DMS153 treated with DMSO at 0.1 percent for 48 hours (cell line): Measurements from ENCODE around the gene ABHD18.
"Not testable (repeated sequence)": the region's sequence is repeated elsewhere in the genome, so short reads cannot be mapped to it uniquely, and the experiment has no call there.

Experiments
- DNase-seq: peaks from one replicate; lab custom pipeline; 2025; ENCODE audit not compliant: unreplicated experiment; lab: John Stamatoyannopoulos, UW

Gene ABHD18

DNA sequence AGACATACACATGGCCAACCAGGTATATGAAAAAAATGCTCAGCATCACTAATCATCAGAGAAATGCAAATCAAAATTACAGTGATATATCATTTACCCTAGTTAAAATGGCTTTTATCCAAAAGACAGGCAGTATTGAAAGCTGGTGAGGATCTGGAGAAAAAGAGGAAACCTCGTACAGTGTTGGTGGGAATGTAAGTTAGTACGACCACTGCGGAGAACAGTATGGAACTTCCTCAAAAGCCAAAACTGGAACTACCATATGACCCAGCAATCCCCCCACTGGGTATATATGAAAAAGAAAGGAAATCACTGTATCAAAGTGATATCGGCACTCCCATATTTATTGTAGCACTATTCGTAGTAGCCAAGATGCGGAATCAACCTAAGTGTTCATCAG is 23.4 kb downstream of the ABHD18 start:
- DNase-seq, result no peak

DNA sequence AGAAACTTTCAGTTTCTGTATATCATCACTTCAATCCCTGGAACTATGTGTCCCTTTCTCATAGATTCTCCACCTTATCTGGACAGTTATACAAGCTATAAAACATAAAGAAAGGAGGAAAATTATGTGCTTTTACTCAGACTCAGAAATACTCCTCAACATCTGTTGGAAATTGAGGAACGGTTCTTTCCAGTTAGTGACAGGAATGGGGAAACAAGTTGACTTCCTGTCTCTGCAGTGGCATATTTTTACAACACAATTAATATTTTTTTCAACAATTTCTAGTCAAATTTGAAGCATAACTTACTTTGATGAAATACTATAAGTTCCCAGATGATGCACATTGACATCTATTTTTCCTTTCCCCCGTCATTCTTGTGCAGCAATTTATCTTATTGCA is 27.9 kb downstream of the ABHD18 start:
- no peak for DNase-seq

DNA sequence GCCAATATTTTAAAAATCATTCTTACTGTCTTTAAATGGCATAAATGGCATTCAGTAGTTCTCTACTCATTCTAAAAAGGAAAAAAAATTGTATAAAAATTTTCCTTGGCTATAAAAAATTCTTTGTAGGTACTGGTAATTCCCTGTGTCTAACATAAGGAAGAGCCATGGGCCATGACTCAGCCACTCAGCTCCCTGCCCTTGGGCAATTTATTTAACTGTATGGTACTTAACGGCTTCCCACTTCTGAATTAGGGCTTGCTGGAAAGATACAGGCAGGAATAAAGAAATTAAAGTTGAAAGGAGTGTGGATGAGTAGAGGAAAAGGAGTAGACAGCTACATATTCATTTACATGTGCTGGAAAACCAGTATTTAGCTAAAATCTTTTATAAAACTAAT is 30.6 kb downstream of the ABHD18 start:
- no peak for DNase-seq

DNA sequence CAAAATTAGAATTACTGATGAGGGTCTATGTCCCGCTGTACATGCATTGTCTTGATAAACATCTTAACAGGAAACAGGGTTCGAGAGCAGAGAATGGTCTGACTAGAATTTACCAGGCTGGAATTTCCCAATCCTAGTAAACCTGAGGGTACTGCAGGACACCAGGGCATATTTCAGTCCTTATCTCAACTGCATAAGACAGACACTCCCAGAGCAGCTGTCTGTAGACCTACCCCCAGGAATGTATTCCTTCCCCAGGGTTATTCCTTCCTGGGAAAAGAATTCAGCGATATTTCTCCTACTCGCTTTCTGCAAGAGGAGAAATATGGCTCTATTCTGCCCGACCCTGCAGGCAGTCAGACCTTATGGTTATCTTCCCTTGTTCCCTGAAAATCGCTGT is 31.3 kb downstream of the ABHD18 start:
- DNase-seq, result not testable (repeated sequence)

DNA sequence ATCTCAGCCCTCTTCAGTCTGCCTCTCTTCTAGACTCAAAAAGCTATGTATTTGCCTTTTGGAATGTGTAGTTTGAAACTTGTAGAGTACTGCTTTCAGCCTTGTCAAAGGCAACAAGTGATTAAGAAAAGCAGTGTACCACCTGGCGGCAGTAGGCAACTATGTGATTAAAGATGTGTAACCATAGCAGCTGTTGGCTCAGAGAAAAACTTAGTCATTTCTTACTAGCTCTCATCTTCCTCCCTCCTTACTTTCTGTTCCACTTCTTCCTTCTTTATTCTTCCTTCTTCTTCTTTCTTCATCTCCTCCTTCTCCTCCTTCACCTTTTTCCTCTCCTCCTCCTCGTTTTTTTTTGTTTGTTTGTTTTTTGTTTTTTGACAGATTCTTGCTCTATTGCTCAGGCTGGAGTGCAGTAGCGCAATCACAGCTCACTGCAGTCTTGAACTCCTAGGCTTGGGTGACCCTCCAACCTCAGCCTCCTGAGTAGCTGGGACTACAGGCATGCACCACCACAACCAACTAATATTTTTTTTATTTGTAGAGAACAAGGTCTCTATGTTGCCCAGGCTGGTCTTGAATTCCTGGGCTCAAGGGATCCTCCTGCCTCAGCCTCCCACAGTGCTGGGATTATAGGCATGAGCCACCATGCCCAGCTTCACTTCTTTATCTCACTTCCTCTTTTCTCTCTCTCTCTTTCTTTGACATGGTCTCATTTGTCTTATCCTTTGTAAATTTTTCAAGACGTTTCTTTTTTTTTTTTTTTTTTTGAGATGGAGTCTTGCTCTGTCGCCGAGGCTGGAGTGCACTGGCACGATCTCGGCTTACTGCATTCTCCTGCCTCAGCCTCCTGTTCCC is 32.6 kb downstream of the ABHD18 start:
- DNase-seq, result no peak

DNA sequence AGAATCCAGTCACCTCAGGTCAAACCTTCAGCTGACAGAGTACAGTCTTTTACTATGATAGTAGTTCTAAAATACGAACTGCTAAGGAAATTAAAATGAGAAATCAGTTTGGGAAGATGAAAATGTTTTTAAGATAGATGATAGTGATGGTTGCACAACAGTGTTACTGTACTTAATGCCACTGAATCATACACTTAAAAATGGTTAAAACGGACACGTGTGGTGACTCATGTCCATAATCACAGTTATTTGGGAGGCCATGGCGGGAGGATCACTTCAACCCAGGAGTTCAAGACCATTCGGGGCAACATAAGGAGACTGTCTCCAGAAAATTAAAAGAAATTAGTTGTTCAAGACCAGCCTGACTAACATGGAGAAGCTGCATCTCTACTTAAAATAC is 41.4 kb downstream of the ABHD18 start:
- DNase-seq, result no peak

DNA sequence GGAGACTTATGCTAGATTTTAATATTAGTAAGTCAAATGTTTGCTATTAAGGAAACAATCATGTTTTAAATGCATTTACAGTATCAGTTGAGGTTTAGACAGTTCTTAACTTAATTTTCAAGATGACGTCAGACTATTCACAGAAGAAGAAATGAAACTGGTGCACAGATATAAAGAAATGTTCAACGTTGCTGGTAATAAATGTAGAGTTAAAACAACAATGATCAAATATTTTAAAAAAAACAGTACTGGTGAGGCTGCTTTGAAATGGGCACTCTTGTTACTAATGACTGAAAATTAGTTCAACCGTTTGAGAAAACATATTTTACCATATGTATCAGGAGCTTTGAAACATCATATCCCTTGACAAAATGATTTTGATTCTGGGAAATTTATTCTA is 44.2 kb downstream of the ABHD18 start:
- DNase-seq, result no peak

DNA sequence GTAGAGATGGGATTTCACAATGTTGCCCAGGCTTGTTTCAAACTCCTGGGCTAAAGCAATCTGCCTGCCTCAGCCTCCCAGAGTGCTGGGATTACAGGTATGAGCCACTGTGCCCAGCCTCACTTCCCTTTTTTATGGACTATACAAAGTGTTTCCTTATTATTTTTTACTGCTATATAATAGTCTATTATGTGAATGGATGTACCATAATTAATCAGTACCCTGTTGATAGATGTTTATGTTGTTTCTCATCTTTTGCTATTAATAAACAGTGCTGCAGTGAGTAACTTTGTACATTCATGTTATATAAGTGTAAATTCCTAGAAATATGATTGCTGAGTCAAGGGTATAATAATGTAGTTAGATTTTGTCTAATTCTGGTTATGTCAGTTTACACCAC is 60.1 kb downstream of the ABHD18 start:
- DNase-seq, result no peak

DNA sequence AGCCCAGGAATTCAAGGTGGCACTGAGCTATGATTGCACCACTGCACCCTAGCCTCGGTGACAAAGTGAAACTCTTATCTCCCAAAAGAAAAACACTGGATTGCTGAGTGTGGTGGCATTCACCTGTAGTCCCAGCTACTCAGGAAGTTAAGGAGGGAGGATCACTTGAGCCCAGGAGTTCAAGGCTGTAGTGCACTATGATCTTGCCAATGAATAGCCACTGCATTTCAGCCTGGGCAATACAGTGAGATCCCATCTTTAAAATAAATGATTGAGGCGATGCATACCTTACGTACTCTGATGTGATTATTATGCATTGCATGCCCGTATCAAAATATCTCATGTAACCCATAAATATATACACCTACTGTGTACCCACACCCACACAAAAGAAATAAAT is 64.7 kb downstream of the ABHD18 start:
- DNase-seq, result no peak

DNA sequence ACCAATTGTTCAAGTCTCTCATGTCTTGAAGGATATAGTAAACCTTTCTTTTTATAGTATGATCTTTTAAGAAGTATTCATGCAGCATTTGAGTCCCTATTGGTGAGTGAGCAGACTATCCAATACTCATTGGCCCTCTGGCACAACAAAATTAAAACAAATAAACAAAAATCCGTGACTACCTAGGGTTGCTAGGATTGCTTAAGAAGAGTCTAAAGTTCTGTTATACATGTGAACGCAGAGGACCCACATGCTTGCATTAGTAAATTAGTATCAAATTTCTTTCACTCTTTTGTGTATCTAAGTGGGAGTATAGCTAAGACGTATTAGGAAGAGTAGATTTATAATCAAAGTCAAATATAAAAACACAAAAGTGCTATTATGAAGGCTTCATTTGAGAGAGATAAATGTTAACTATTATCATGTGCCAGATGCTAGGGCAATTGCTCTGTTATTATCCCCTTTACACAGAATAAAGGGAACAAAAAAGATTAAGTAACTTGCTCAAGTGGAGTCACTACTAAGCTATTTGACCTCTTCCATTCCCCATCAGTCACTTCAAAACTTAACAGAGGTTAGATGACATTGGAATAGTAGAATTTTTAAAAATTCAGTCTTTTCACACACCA is 66.7 kb downstream of the ABHD18 start:
- no peak for DNase-seq

DNA sequence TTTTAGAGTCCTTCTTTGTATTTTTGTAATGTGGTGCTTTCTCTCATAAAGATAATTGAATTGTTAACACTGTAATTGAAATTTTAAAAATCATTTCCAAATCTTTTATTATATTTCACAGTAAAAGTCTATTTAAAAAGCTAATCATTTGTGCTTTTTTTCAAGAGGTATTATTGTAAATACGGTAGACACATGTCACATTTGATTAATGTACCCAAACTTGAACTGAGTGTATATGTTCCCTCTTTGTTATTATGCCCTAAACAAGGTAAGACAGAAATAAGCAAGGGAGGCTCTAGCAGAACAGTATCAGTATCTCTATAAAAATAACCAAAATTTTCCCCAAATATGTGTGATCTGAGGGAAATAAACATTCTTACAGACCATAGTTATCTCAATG is 74.4 kb downstream of the ABHD18 start:
- DNase-seq, result no peak

DNA sequence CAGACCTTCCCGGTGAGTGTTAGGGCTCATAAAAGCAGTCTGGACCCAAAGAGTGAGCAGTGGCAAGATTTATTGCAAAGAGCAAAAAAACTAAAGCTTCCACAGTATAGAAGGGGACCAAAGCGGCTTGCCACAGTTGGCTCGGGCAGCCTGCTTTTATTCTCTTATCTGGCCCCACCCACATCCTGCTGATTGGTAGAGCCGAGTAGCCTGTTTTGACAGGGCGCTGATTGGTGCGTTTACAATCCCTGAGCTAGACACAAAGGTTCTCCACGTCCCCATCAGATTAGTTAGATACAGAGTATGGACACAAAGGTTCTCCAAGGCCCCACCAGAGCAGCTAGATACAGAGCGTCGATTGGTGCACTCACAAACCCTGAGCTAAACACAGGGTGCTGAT is 81.8 kb downstream of the ABHD18 start:
- DNase-seq, result not testable (repeated sequence)

DNA sequence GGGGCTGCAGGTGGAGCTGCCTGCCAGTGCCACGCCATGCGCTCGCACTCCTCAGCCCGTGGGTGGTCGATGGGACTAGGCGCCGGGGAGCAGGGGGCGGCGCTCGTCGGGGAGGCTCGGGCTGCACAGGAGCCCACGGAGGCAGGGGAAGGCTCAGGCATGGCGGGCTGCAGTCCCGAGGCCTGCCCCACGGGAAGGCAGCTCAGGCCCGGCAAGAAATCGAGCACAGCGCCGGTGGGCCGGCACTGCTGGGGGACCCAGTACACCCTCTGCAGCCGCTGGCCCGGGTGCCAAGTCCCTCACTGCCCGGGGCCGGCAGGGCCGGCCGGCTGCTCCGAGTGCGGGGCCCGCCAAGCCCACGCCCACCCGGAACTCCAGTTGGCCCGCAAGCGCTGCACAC is 82.3 kb downstream of the ABHD18 start:
- DNase-seq, result not testable (repeated sequence)

DNA sequence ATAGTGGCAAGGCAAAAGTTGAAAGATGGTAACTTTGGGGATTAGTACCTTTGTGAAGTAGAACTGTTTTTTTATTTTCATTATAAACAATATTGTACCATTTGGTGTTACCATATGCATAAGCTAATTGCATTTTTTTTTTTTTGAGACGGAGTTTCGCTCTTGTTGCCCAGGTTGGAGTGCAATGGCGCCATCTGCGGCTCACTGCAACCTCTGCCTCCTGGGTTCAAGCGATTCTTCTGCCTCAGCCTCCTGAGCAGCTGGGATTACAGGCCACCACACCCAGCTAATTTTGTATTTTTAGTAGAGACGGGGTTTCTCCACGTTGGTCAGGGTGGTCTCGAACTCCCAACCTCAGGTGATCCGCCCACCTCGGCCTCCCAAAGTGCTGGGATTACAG is 86.0 kb downstream of the ABHD18 start:
- DNase-seq, result not testable (repeated sequence)

DNA sequence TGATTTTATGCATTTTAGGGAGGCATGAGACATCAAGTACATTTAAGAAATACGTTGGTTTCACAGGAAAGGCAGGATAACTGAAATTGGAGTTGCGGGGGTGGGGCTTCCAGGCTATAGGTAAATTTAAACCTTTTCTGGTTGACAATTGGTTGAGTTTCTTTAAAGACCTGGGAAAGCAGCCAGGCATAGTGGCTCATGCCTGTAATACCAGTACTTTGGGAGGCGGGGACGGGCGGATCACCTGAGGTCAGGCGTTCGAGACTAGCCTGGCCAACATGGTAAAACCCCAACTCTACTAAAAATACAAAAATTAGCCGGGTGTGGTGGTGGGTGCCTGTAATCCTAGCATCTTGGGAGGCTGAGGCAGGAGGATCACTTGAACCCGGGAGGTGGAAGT is 89.7 kb downstream of the ABHD18 start:
- not testable (repeated sequence) for DNase-seq

DNA sequence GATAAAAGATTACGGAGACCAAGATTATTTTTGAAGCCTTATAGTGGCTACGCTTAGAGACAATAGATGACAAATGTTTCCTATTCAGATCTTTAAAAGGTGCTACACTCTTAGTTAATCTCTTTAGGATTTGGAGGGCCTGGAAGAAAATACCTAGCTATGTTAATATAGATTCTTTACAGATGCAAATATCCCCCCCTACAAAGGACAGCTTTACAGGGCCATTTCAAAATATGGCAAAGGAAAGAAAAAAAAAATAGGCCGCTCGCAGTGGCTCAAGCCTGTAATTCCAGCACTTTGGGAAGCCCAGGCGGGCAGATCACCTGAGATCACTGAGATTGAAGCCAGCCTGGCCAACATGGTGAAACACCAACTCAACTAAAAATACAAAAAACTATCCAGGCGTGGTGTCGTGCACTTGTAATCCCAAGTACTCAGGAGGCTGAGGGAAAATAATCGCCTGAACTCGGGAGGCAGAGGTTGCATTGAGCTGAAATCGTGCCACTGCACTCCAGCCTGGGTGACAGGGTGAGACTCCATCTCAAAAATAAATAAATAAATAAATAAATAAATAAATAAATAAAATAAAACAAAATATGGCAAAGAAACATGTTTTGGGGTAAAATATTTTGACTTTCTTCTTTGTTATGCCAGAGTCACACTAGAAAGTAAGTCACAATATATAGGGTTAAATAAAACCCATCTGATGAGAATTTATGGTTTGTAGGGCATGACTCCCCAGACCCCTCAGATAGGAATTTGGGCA is 90.4 kb downstream of the ABHD18 start:
- not testable (repeated sequence) for DNase-seq

DNA sequence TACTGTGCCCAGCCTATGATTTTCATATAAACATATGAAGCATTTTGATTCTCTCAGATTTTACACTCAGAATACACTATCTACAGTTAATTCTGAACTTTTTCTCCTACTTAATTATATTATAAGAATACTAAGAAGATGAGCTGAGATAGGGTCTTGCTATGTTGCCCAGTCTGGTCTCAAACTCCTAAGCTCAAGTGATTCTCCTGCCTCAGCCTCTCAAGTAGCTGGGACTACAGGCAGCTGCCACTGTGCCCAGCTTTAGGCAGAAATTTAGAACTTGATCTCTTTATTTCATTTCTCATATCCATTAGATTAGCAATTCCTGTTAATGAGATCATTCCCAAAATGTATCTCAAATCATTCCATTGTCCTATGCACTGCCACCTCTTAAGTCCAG is 91.2 kb downstream of the ABHD18 start:
- DNase-seq, result no peak

DNA sequence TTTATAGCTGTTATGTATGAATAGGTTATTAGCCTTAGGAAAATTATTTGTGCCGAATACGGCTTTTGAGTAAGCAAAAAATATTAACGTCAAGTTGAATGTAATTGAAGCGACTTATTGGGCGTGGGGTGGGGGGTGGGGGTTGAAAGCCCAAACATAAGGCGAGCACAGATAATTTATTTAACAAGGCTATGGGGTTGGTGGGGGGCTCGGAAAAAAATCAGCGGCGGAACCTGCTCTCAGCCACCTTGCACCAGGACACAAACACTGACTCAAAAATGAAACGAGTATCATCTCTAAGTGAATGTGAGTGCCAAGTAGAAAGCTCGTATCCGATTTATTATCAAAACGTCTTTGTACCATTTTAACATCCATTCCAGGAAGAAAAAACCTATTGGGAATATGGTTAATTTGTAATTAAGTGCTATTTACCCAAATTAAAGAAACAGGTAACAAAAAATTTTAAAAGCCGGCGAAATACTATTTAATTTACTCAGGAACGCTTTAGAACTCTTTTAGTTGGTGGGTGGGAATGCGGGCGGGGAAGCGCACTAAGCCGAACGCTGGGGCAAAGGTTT is 95.0 kb downstream of the ABHD18 start:
- peak; percentile 27 for DNase-seq

DNA sequence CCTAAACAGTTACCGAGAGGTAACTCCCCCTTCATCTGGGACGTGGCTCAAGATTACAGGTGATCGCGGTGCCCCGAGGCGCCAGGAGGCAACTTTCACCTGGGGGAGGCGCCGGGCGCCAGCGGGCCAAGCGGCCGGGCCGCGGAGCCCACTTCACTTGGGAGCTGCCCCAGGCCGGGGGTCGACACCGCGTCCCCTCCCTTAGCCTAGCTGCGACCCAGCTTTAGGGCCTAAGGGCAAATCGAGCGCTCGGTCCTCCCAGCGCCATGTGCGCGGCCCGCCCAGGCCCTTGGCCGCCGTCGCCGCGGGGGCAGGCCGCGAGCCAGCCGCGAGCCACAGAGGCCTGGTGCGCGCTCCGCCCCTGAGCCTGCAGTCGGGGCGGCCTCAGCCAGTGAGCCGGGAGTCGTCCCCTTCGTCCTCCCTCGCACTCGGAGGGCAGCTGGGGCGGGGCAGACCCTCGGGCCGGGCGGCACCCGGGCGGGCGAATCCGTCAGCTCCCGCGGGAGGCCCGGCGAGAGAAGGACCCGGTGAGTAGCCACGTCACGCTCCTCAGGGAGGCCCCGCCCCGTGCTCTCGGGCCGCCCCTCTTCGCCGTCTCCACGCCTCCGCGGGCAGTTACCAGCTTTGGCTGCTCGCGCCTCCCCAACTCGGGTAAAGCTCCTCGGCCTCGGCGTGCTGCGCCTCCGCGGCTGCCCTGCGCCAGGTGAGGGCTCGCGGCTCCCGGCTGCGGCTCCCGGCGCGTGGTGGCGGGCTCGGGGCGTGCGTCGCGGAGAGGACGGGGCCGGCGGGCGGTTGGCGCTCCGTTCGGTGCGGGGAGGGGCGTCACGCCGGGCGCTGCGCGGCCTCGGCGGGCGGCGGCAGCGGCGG is 95.7 kb downstream of the ABHD18 start, which contains the start of gene LARP1B:
Gene LARP1B (plus strand): TSS at position 614 of the 867 bp plus-strand sequence. CDS start 13,640 bp downstream, outside the sequence.
- DNase-seq, result peak; percentile 93
